Lower leg skin (tissue), 3 donors: ENCODE measurements around the gene SNAI1.

Experiments used
- POLR2A ChIP-seq, 2 donors: fragments of 450-650 bp; IDR thresholded peaks; one replicate each; pipeline ENCODE4 v1.6.1; 2016 to 2017; ENCODE audit warnings: antibody characterized with exemption in 2 of 2, mild to moderate bottlenecking in 1 of 2, moderate library complexity in 1 of 2
- TF ChIP-seq, protein P1 (sequence below), 3 donors: fragments of 450-650 bp; IDR thresholded peaks; one replicate each; pipeline ENCODE4 v1.5.1; 2016; ENCODE audit warnings: antibody characterized with exemption in 3 of 3, mild to moderate bottlenecking in 3 of 3, moderate library complexity in 2 of 3

- TF ChIP-seq, protein P1, sequence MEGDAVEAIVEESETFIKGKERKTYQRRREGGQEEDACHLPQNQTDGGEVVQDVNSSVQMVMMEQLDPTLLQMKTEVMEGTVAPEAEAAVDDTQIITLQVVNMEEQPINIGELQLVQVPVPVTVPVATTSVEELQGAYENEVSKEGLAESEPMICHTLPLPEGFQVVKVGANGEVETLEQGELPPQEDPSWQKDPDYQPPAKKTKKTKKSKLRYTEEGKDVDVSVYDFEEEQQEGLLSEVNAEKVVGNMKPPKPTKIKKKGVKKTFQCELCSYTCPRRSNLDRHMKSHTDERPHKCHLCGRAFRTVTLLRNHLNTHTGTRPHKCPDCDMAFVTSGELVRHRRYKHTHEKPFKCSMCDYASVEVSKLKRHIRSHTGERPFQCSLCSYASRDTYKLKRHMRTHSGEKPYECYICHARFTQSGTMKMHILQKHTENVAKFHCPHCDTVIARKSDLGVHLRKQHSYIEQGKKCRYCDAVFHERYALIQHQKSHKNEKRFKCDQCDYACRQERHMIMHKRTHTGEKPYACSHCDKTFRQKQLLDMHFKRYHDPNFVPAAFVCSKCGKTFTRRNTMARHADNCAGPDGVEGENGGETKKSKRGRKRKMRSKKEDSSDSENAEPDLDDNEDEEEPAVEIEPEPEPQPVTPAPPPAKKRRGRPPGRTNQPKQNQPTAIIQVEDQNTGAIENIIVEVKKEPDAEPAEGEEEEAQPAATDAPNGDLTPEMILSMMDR (IDR thresholded peaks at IDR 0.05), result no peak
- no peak for TF ChIP-seq POLR2A (IDR thresholded peaks at IDR 0.05)
Observed at GRCh38 chr20:49969946-49970345, 12.8 kb upstream of the SNAI1 start.
